ENCODE results near the gene C14orf180.

DNA sequence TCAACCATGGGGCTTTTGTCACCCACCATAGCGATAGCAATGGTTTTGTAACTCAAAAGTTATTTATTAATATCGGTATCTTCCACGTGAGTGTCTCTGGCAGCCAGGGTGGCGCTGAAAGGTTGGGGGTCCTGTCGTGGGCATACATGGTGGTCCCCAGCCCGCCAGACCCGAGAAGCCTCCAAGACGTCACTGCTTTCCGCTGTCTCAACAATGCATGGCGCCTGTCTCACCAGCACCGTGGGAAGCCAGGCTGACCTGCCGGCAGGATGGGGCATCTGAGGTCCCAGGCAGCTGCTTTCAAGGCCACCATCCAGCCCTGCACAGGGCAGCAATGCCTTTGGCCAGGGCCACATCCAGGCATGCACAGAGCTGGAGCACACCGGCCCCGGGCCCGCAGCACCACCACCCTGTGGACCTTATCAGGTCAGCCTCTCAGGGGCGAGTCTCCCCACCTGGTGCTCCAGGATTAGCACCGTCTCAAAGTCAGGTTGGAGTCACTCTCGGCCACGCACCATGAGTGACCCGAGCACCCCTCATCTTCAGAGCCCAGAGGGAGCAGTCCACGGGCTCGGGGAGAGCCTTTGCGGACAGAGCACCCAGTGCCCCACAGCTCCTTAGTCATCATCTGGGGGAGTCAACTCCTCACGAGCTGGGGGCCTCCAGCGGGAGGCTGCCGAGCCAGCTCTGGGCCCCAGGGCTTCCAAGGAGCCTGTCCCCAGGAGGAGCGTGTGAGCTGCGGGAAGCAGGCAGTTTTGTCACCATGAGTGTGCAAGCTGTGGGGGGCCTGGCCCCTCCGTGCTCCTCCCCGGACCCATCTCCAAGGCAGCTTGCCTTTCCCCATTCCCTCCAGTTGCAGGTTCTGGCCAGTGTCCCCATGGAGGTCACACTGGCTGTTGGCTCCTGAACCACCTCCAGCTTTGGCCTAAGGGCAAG is 14.6 kb upstream of the C14orf180 start:
- no peak for TF ChIP-seq CHD2 (IDR thresholded peaks at IDR 0.05; ENCODE audit: low read length, partially characterized antibody)
- TF ChIP-seq POLR2A (IDR thresholded peaks at IDR 0.05; ENCODE audit: low read length) = no peak
- TF ChIP-seq, protein P1, sequence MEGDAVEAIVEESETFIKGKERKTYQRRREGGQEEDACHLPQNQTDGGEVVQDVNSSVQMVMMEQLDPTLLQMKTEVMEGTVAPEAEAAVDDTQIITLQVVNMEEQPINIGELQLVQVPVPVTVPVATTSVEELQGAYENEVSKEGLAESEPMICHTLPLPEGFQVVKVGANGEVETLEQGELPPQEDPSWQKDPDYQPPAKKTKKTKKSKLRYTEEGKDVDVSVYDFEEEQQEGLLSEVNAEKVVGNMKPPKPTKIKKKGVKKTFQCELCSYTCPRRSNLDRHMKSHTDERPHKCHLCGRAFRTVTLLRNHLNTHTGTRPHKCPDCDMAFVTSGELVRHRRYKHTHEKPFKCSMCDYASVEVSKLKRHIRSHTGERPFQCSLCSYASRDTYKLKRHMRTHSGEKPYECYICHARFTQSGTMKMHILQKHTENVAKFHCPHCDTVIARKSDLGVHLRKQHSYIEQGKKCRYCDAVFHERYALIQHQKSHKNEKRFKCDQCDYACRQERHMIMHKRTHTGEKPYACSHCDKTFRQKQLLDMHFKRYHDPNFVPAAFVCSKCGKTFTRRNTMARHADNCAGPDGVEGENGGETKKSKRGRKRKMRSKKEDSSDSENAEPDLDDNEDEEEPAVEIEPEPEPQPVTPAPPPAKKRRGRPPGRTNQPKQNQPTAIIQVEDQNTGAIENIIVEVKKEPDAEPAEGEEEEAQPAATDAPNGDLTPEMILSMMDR (IDR thresholded peaks at IDR 0.05) = no peak
- TF ChIP-seq EP300 (IDR thresholded peaks at IDR 0.05) = no peak
- TF ChIP-seq MAFK (IDR thresholded peaks at IDR 0.05; ENCODE audit: partially characterized antibody) = no peak
- TF ChIP-seq RCOR1 (IDR thresholded peaks at IDR 0.05; ENCODE audit: low read depth, low read length) = no peak
- no peak for TF ChIP-seq CEBPB (IDR thresholded peaks at IDR 0.05)
